Frontal cortex (tissue), 4 donors: ENCODE data around the gene MLXIPL. TPM values are rescaled to one million over a fixed set of nuclear protein-coding genes. Genes with fewer than 3 reads are reported as not detected.
"Not testable (repeated sequence)": the region's sequence is repeated elsewhere in the genome, so short reads cannot be mapped to it uniquely, and the experiment has no call there.

Experiments
- DNase-seq, 2 donors: peaks; one replicate each; pipeline ENCODE4 v3.0.0; 2012; ENCODE audit warnings: low spot score in 2 of 2
- FAIRE-seq: peaks from 2 replicates; lab custom pipeline; 2012; peaks lifted over from hg19 to GRCh38; lab: Jason Lieb, UNC
- total RNA-seq: library from RNA; depleted of rRNA; stranded (reverse); fragments of >200 nt; gene quantifications from one replicate; pipeline ENCODE4 v1.2.3, GENCODE V29; 2014
- donor health status: control.
- donor health status: control.
- donor health status: control.

The MLXIPL gene
- total RNA-seq, 1 donor from 2014 or later, result not detected

- FAIRE-seq (no peak), DNase-seq (no peak)
These were observed 22.7 kb upstream of the MLXIPL start for GRCh38 chr7:73646785-73647724.

DNA sequence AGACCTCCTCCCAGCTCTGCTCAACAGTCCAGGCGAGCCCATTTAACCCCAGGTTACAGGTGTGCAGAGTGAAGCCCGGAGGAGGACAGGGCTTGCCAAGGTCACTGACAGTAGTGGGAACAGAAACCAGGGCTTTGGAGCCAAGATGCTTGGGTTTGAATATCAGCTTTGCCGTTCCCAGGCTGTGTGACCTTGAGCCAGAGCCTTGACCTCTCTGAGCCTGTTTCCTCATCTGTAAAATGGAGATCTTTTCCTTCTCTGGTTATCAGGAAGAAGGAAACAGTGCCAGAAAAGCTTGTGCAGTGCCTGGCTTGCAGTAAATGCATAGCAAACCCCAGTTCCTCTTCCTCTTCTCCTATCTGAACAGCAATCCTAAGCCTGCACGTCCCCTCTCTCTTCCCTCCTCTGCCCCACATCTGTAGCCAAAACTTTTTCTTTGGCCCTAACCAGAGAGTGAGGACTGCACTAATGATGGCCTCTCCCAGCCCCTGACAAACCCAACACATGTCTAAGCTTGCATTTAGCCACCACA, 21.4 kb upstream of the MLXIPL start:
- no peak for DNase-seq
- no peak for FAIRE-seq

GRCh38 chr7:73644688-73645286, 20.5 kb upstream of the MLXIPL start:
- DNase-seq, result no peak
- no peak for FAIRE-seq

DNA sequence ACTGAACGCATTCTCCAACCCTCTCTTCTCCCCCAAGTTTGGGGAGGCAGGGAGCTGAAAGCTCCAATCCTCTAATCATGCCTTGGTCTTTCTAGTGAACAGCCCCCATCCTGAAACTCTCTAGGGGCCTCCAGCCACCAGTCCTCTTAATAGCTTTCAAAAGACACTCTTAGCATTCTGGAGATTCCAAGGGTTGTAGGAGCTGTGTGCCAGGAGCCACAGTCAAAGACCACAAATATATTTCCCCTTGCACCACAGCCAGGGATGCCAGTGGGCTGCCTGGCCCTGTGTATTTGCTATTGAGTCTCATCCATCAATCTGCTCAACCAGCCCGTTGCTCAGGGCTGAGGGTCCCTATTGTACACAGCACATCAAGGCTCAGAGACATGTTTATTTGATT, 18.5 kb upstream of the MLXIPL start:
- no peak for FAIRE-seq
- DNase-seq, result no peak

GRCh38 chr7:73638911-73639310, 14.6 kb upstream of the MLXIPL start:
- DNase-seq, result no peak
- FAIRE-seq, result no peak

- no peak for FAIRE-seq
These were observed 11.3 kb upstream of the MLXIPL start for GRCh38 chr7:73635428-73636200.

GRCh38 chr7:73633844-73634243, 9.5 kb upstream of the MLXIPL start:
- no peak for FAIRE-seq

More at GRCh38 chr7:73635428-73636200, 11.3 kb upstream of the MLXIPL start:
- no peak for DNase-seq

GRCh38 chr7:73633323-73633722, 9.0 kb upstream of the MLXIPL start:
- DNase-seq (no peak), FAIRE-seq (no peak)

More at GRCh38 chr7:73633844-73634243, 9.5 kb upstream of the MLXIPL start:
- DNase-seq, result no peak

- DNase-seq (no peak), FAIRE-seq (no peak)
These were observed 7.2 kb upstream of the MLXIPL start for GRCh38 chr7:73631558-73631957.

- no peak for FAIRE-seq
- DNase-seq, result no peak
These were observed 4.2 kb upstream of the MLXIPL start for GRCh38 chr7:73628504-73628903.

- FAIRE-seq, result no peak
- no peak for DNase-seq
These were observed 2.5 kb upstream of the MLXIPL start for GRCh38 chr7:73626814-73627213.

- no peak for FAIRE-seq
- DNase-seq, result no peak
These were observed 954 bp upstream of the MLXIPL start for GRCh38 chr7:73625276-73625675.

GRCh38 chr7:73624669-73625001, 313 bp upstream of the MLXIPL start:
- DNase-seq, result no peak
- no peak for FAIRE-seq

DNA sequence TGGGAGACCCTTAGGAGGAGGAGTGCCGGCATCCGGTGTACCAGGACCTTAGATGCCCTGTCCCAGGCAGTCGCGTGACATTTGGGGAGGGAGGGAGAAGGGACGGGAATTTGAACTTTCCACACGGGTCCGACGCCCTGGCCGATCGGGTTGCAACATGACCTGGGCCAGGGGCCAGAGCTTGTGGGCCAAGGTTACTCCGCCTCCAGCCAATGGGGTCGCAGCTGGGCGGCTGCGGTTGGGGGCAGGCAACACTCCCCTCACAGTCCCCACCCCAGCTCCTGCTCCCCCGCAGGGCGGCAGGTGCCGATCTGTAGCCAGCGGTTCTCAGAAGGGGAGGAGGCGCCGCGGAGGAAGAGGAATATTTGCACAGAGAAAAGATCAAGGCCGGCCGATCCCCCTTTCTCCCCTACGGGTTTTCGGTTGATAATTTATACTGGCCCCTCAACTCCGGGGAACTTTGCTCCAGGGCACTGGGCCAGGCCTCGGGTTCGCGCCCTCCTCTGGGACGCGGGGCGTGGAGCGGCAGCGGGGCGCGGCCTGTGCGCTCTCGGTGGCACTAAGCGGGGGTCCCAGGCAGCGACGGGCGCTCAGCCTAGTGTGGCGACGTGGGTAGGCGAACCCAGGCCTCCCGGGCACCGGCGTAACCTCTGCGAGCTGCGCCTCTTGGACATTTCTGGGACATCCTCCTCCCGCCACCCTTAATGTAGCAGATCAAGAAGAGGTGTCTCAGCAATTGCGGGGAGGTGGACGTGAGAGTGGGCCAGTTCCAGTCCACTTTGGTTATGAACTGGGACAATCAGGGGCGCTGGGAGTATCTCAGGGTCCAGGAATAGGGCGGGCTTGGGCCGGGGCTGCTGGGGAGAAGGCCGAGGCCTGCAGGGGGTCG, 1.2 kb downstream of the MLXIPL start:
- DNase-seq, result no peak

GRCh38 chr7:73622527-73622908, 1.8 kb downstream of the MLXIPL start:
- FAIRE-seq, result no peak
- DNase-seq, result no peak

More for the DNA sequence above, 1.2 kb downstream of the MLXIPL start:
- no peak for FAIRE-seq

DNA sequence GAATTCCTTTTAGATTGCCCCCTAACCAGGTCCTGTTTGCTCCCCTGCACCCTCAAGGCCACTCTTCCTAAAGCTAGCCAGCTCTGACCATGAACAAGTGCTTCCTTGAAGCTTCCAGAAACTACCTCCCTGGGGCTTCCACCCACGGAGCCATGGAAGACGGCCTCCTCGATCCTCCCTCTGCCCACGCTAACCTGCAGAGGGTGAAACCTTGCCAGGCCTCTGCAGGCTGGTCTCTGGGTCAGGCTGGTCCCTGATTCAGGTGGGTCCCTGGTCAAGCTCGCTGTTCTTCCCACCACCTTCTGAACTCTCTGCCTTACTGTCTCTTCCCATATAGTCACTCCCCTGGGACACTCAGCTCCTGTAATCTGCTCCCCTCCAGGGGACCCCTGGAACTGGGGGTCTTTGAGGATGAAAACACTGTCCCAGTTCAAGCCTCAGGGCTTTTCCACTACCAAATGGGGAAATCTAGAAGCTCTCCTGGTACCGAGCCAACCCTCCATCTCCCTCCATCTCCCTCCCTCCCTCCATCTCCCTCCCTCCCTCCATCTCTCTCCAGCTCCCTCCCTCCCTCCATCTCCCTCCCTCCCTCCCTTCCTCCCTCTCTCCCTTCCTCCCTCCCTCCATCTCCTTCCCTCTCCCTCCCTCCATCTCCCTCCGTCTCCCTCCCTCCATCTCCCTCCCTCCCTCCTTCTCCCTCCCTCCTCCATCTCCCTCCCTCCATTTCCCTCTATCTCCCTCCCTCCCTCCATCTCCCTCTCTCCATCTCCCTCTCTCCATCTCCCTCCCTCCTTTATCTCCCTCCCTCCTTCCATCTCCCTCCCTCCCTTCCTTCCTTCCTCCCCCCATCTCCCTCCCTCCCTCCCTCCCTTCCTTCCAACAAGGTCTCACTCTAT, 2.9 kb downstream of the MLXIPL start:
- DNase-seq (no peak), FAIRE-seq (no peak)

GRCh38 chr7:73619394-73619793, 4.9 kb downstream of the MLXIPL start:
- not testable (repeated sequence) for FAIRE-seq, DNase-seq

GRCh38 chr7:73618538-73618937, 5.8 kb downstream of the MLXIPL start:
- DNase-seq, result no peak
- FAIRE-seq, result no peak
